GM12875 (cell line): ENCODE measurements around the gene FAM76B.

ENCODE experiments used
- H3K4me3 ChIP-seq: one replicate; pipeline ENCODE4 v1.5.1; 2011; ENCODE audit warnings: low read depth, low read length, control low read depth
- TF ChIP-seq, protein P1 (sequence below): IDR thresholded peaks from 2 replicates; pipeline ENCODE4 v1.5.1; 2011; ENCODE audit warnings: low read depth, mild to moderate bottlenecking, control low read depth, inconsistent platforms, low read length, moderate library complexity, borderline replicate concordance; ENCODE audit not compliant: insufficient read depth

FAM76B gene

DNA sequence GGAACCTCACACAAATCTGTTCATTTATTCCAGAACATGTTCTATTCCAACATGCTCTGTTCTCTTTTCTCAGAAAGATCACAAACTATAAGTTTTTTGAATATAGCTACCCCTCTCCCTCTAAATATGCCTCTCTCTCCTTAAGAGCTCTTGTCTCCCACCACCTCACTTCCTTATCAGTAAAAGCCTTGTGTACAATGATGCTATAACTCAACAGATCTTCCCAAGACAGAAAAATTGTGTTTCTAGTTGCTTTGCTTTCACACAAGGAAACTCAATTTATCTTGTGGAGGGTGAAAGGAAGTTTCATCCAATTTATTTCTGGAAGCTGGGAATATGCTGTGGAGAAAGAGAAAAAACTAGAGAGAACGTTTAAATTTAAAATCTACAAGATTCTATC is 64.4 kb downstream of the FAM76B start:
- TF ChIP-seq, protein P1, sequence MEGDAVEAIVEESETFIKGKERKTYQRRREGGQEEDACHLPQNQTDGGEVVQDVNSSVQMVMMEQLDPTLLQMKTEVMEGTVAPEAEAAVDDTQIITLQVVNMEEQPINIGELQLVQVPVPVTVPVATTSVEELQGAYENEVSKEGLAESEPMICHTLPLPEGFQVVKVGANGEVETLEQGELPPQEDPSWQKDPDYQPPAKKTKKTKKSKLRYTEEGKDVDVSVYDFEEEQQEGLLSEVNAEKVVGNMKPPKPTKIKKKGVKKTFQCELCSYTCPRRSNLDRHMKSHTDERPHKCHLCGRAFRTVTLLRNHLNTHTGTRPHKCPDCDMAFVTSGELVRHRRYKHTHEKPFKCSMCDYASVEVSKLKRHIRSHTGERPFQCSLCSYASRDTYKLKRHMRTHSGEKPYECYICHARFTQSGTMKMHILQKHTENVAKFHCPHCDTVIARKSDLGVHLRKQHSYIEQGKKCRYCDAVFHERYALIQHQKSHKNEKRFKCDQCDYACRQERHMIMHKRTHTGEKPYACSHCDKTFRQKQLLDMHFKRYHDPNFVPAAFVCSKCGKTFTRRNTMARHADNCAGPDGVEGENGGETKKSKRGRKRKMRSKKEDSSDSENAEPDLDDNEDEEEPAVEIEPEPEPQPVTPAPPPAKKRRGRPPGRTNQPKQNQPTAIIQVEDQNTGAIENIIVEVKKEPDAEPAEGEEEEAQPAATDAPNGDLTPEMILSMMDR = no peak
- H3K4me3 ChIP-seq = no peak overlapping the region

DNA sequence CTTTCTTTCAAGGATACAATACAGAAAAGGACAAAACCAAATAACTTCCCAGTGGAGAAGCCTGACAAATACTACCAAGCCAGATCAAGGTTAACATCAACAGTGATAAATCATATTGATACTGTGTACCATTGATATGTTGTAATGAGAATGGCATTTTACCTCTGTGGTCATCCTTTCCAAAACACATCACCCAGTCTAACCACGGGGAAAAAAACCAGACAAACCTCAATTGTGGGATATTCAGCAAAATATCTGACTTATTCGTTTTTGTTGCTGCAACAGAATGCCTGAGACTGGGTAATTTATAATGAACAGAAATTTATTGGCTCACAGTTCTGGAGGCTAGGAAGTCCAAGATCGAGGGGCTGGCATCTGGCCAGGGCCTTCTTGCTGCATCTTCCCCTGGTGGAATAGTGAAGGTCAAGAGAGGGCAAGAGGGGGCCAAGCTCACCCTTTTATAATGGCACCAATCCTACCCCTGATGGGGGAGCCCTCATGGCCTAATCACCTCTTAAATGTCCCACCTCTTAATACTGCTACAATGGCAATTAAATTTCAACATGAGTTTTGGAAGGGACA is 66.1 kb downstream of the FAM76B start:
- no peak overlapping the region for H3K4me3 ChIP-seq
- TF ChIP-seq, protein P1 = no peak

DNA sequence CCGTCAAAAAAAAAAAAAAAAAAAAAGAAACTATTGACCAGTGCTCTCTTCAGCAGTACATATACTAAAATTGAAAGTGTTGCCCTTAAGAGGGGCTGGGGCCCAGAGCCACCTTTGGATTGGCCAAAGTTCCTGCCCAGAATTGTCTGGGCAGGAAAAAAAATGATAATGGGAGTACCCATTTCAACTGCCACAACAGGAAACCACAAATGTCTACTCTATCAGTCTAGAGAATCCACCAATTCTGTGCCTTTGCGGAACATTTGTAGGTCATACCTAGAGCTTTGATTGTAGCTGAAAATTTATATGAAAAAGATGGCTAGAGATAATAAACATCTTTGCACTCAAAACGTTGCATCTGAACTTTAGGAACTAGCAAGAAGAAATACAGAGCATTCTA is 69.4 kb downstream of the FAM76B start:
- H3K4me3 ChIP-seq = no peak overlapping the region
- TF ChIP-seq, protein P1 = no peak
